Fibroblast of mammary gland (primary cell): ENCODE results near the gene ATXN1.

ENCODE experiments used
- DNase-seq: peaks from one replicate; pipeline ENCODE4 v3.0.0-alpha.2; 2010; ENCODE audit warnings: low read depth
- H3K4me3 ChIP-seq: 2 replicates; pipeline ENCODE4 v1.5.1; 2011; ENCODE audit warnings: low read depth, mild to moderate bottlenecking, low read length, moderate library complexity; ENCODE audit not compliant: control insufficient read depth
- TF ChIP-seq, protein P1 (sequence below): conservative IDR thresholded peaks from 2 replicates; pipeline ENCODE4 v1.5.1; 2011; ENCODE audit warnings: low read depth, low read length, inconsistent platforms; ENCODE audit not compliant: control insufficient read depth, insufficient read depth

Gene ATXN1

DNA sequence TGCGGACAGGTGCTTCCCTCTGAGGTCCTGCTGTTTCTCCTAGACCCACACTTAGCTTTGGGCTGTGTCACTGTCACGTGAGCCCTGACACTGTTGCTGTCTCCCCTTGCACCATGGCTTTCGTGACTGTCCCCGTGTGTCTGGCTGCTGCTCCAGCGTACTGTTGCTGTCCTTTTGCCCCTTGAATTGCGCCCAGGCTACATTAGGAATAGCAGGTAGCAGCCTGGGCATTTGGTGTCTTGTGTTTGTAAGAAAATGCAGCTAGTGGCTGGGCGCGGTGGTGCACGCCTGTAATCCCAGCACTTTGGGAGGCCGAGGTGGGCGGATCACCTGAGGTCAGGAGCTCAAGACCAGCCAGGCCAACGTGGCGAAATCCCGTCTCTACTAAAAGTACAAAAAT is 476.8 kb downstream of the ATXN1 start:
- H3K4me3 ChIP-seq: no peak overlapping the region
- TF ChIP-seq, protein P1, sequence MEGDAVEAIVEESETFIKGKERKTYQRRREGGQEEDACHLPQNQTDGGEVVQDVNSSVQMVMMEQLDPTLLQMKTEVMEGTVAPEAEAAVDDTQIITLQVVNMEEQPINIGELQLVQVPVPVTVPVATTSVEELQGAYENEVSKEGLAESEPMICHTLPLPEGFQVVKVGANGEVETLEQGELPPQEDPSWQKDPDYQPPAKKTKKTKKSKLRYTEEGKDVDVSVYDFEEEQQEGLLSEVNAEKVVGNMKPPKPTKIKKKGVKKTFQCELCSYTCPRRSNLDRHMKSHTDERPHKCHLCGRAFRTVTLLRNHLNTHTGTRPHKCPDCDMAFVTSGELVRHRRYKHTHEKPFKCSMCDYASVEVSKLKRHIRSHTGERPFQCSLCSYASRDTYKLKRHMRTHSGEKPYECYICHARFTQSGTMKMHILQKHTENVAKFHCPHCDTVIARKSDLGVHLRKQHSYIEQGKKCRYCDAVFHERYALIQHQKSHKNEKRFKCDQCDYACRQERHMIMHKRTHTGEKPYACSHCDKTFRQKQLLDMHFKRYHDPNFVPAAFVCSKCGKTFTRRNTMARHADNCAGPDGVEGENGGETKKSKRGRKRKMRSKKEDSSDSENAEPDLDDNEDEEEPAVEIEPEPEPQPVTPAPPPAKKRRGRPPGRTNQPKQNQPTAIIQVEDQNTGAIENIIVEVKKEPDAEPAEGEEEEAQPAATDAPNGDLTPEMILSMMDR: no peak
- no peak for DNase-seq

DNA sequence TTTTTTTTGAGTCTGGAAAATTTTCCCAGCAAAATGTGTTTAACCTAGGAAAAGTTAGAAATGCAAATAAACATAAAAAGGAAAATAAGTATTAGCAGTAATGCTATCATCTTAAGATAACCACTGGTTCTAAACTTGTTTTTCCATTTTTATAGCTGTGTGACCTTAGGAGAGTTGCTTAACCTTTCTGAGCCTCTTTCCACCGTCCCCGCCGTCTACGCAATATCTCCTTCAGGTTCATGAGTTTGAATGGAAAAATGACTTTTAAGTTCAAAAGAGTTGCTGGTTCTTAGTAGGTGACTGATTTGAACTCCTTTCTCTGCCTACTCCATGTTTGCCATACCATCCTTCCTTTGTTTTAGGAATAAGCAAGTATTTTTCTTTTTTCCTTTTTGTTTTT is 478.9 kb downstream of the ATXN1 start:
- no peak overlapping the region for H3K4me3 ChIP-seq
- no peak for DNase-seq
- TF ChIP-seq, protein P1: no peak

DNA sequence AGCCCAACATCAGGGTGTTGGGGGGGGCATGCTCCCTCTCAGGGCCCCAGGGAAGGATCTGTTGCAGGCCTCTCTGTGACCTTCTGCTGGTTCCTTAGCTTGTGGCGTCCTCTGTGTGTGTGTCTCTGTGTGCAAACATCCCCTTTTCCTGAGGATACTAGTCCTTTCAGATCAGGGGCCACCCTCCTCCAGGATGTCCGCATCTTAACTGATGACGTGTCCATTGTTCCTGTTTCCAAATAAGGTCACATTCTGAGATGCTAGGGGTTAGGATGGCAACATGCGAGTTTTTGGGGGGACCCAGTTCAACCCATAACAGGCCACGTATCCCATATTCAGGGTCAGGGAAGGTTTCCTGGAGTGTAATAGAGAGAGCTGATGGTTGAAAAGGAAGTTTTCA is 482.0 kb downstream of the ATXN1 start:
- TF ChIP-seq, protein P1: no peak
- H3K4me3 ChIP-seq: no peak overlapping the region
- DNase-seq: no peak

DNA sequence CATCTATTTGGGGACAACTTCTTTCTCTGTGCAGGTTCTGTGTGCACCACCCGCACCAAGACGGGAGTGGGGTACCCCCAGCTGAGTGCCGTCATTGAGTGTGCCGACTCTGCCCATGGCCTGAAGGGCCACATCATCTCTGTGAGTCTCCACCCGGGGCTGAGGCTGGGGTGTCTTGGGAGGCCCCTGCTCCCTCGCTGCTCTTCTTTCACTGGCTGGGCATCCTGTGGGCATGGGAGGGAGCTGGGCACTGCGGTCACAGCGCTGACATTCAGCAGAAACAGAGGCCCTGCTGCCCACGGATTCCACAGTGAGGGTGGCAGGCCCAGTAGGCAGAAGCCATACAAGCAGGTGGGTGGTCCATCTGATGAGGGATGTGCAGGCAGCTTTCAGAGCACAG is 482.5 kb downstream of the ATXN1 start:
- no peak for DNase-seq
- no peak overlapping the region for H3K4me3 ChIP-seq
- TF ChIP-seq, protein P1: no peak

DNA sequence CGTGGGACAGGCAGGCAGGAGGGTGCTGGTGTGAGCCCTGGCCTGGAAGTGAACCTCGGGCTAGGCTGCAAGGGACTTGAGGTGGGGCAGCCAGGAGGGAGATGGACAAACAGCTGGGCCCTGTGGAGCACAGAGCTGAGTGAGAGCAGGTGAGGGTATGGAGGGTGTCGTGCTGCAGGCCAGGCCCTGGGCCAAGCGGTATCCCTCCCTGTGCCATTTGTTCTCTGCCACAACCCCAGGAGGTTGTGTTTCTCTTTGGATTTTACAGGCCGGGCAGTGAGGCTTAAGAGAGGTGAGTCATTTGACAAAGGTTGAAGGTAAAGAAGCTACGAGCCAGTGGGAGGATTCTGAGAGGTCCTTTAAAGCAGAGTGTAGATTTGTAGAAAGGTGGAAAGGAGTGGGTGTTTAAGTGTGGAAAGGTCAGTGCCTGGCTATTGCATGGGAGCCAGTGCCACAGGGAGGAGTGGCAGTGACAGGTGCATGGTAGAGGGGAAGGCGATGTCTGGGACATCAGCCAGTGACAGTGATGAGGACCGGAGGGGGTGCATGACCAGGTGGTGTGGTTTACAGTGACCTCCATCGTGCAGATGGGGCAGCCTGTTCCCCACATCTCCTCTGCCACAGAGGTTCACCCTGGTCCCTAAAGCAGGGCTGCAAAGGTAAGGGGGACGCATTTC is 483.1 kb downstream of the ATXN1 start:
- no peak overlapping the region for H3K4me3 ChIP-seq
- TF ChIP-seq, protein P1: no peak
- DNase-seq: no peak

DNA sequence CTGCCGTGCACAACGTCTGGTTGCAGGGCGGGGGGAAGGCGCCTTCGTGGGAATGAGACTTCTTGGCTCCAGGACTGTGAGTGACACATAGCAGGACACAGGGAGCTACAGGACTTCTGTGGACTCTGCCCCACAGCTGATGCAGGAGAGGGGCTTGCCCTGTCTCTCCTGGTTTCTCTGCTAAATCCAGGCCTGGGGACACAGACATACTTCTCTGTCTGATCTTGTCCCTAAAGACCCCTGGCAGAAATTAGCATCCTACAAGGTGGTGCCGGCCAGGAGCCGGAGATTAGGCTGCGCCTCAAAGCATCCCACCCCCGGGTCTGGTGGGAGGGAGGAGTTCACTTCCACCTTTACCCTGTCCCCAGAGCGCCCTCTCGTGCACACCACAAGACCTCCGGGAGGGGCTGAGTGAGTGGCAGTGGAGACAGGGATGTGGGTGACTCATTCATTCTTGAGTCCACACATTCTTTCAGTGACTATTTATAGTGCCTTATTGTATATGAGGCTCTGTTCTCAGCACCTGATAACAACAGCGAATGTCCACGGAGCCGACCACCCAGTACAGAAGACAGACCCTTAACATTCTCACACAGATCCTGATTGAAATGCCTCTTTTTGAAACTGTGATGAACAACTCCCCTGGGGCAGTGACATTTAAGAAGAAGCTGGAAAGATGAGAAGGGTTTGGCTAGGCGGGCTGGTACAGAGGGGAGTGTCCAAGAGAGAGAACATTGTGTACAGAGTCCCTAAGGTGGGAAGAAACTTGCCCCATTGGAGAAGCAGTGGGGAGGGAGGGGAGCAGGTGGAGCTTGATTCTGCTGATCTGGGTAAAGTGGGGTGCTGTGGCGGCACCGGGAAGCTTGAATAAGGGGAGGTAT is 483.9 kb downstream of the ATXN1 start:
- peak; percentile 79 for DNase-seq
- TF ChIP-seq, protein P1: peak; percentile 42
- no peak overlapping the region for H3K4me3 ChIP-seq
